ENCODE results near the gene MYO10.
A peak's percentile ranks its signal among the peaks of the same experiment; 100 is the strongest.

MYO10 gene

GRCh38 chr5:16952968-16953671 lies 17.0 kb upstream of the MYO10 start:
- Histone ChIP-seq H3K36me3 (ENCODE audit: control insufficient read depth in 2 of 2, insufficient read depth in 1 of 2, low read length in 2 of 2) (no peaks in the 10 kb centered on the region), H3K4me1 (ENCODE audit: control insufficient read depth, insufficient read depth, low read length) (no peaks in the 10 kb centered on the region), H3K27ac (ENCODE audit: extremely low read depth, low read depth, low read length) (no peak overlapping the region), H3K4me3 (ENCODE audit: low read depth, low read length) (no peak overlapping the region), H3K9me3 (ENCODE audit: control insufficient read depth, insufficient read depth, low read depth, low read length) (no peaks in the 10 kb centered on the region)
- TF ChIP-seq SP7 (tag by site-specific recombination; IDR thresholded peaks at IDR 0.05) (no peak), ZNF26 (tag by site-specific recombination; IDR thresholded peaks at IDR 0.05) (no peak), MEIS1 (CRISPR knock-in tag; IDR thresholded peaks at IDR 0.05; ENCODE audit: borderline replicate concordance) (no peak), ZNF404 (tag by site-specific recombination; IDR thresholded peaks at IDR 0.05) (no peak), HIC1 (tag by site-specific recombination; IDR thresholded peaks at IDR 0.05) (no peak)
- ChIA-PET POLR2A (no interaction called here), CTCF (no interaction called here)

GRCh38 chr5:16946725-16947124 lies 10.6 kb upstream of the MYO10 start:
- no peak overlapping the region for H3K4me3 ChIP-seq (ENCODE audit: low read depth, low read length)
- H3K4me1 ChIP-seq (ENCODE audit: control insufficient read depth, insufficient read depth, low read length) = no peaks in the 10 kb centered on the region
- ChIA-PET POLR2A (interaction anchor here (0.7 kb wide), 1 partner anchor 11 kb away, joined by 3 read pairs; the partner anchor contains the start of gene MYO10), CTCF (interaction anchor here (0.7 to 1.1 kb wide), 2 partner anchors 49 to 186 kb away, joined by 3 read pairs; no protein-coding TSS in a partner anchor)
- H3K27ac ChIP-seq (ENCODE audit: extremely low read depth, low read depth, low read length) = no peak overlapping the region
- H3K36me3 ChIP-seq (ENCODE audit: control insufficient read depth in 2 of 2, insufficient read depth in 1 of 2, low read length in 2 of 2) = no peaks in the 10 kb centered on the region
- H3K9me3 ChIP-seq (ENCODE audit: control insufficient read depth, insufficient read depth, low read depth, low read length) = peaks cover 2% of the 10 kb centered on the region; the same call in 1 of the 2 replicates
- TF ChIP-seq ZNF629 (tag by site-specific recombination; IDR thresholded peaks at IDR 0.05) (no peak), HOXC10 (CRISPR knock-in tag; IDR thresholded peaks at IDR 0.05) (no peak), ZNF138 (tag by site-specific recombination; IDR thresholded peaks at IDR 0.05; ENCODE audit: borderline replicate concordance) (no peak), ZNF404 (tag by site-specific recombination; IDR thresholded peaks at IDR 0.05) (no peak), SETDB1 (IDR thresholded peaks at IDR 0.05; ENCODE audit: insufficient read length, low read length) (peak; percentile 89), ZNF623 (tag by site-specific recombination; IDR thresholded peaks at IDR 0.05) (no peak), ZSCAN5A (tag by site-specific recombination; IDR thresholded peaks at IDR 0.05) (peak; percentile 88; the same call in 1 of the 2 replicates), MYNN (tag by site-specific recombination; IDR thresholded peaks at IDR 0.05; ENCODE audit: borderline replicate concordance) (no peak), TRIM28 (IDR thresholded peaks at IDR 0.05; ENCODE audit: borderline replicate concordance, low read length) (no peak)

- Histone ChIP-seq H3K27ac (ENCODE audit: extremely low read depth, low read depth, low read length) (no peak overlapping the region), H3K9me3 (ENCODE audit: control insufficient read depth, insufficient read depth, low read depth, low read length) (peaks cover 2% of the 10 kb centered on the region; the same call in 1 of the 2 replicates), H3K4me3 (ENCODE audit: low read depth, low read length) (no peak overlapping the region), H3K36me3 (ENCODE audit: control insufficient read depth in 2 of 2, insufficient read depth in 1 of 2, low read length in 2 of 2) (no peaks in the 10 kb centered on the region), H3K4me1 (ENCODE audit: control insufficient read depth, insufficient read depth, low read length) (no peaks in the 10 kb centered on the region)
- no peak for TF ChIP-seq ZNF202 (tag by site-specific recombination; IDR thresholded peaks at IDR 0.05; ENCODE audit: borderline replicate concordance)
- peak; percentile 95 for TF ChIP-seq ZNF146 (tag by site-specific recombination; IDR thresholded peaks at IDR 0.05)
- peak; percentile 84; the same call in 1 of the 2 replicates for TF ChIP-seq ZNF580 (tag by site-specific recombination; IDR thresholded peaks at IDR 0.05)
- CTCF ChIA-PET = interaction anchor here (0.6 to 0.7 kb wide), 2 partner anchors 55 to 497 kb away, joined by 3 to 8 read pairs; no protein-coding TSS in a partner anchor
- POLR2A ChIA-PET = no interaction called here
Observed at GRCh38 chr5:16944816-16945562, 8.9 kb upstream of the MYO10 start.
